GM11168 (cell line): ENCODE measurements around the gene RBM4.
"Not testable (repeated sequence)": the region's sequence is repeated elsewhere in the genome, so short reads cannot be mapped to it uniquely, and the experiment has no call there.

Experiments used
- in situ Hi-C: fragments of 300-500 bp; cut with MboI; formaldehyde crosslinking; loops from one replicate; pipeline ENCODE4 v1.12.0; 2022; ENCODE audit warnings: low sequenced_read_pairs; ENCODE audit not compliant: unreplicated experiment

RBM4 gene

GRCh38 chr11:66614073-66614472, 24.4 kb upstream of the RBM4 start:
- in situ Hi-C loops: no loop called here

DNA sequence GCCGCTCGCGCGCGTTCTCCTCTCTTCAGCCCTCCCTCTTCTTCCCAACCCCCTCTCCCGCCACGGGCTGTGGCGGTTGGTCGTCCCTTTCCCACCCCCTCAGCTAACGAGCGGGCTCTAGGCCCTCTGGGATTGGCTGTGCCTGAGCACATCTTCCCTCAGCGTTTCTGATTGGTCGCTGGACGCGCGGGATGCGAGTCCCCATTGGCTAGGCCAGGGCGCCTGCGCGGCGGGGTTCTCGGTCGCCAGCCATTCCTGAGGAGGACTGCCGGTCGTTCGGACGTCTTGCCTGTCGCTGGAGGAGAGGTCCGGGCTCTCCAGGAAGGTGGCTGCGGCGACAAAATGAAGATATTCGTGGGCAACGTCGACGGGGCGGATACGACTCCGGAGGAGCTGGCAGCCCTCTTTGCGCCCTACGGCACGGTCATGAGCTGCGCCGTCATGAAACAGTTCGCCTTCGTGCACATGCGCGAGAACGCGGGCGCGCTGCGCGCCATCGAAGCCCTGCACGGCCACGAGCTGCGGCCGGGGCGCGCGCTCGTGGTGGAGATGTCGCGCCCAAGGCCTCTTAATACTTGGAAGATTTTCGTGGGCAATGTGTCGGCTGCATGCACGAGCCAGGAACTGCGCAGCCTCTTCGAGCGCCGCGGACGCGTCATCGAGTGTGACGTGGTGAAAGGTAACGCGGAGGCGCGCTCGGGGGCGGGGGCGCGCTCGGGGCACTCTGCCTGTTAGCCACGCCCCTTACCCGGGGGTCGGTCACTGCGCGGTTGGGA, 21.9 kb upstream of the RBM4 start, which contains the start of gene RBM14:
Gene RBM14 (plus strand): TSS at position 252 of the 776 bp plus-strand sequence. CDS start 91 bp downstream, at position 343.
- in situ Hi-C loops: no loop called here

DNA sequence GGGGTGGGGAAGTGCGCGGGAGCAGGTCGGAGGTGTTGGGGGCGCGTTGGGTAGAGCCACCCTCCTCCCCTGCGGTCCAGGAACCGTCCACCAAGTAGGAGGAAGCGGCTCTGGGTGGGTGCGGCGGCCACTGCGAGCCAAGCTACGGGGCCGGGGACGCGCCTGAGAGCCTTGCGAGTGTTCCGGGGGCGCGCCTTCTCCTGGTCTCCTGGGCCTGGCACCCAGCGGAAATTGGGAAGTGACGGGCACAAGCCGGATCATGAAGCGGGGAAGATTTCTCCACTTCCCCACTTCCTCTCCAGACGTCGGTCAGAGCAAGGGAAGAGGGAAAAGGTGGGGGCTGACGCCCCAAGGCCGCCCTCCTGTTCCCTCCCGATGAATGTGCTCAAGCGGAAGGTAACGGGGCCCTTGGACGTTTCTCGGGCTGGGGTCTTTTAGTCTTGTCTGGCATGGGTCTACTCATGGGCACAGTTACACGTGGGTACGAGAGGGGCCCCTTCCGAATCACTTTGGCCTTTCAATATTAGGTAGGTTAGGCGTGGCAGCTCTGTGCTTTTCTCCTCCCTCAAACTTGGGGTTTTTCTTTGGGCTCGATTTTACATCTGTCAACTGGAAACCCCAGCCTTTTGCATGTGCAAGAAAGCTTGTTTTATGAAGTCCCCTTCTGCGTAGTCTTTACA, 21.2 kb upstream of the RBM4 start:
- in situ Hi-C loops: no loop called here

DNA sequence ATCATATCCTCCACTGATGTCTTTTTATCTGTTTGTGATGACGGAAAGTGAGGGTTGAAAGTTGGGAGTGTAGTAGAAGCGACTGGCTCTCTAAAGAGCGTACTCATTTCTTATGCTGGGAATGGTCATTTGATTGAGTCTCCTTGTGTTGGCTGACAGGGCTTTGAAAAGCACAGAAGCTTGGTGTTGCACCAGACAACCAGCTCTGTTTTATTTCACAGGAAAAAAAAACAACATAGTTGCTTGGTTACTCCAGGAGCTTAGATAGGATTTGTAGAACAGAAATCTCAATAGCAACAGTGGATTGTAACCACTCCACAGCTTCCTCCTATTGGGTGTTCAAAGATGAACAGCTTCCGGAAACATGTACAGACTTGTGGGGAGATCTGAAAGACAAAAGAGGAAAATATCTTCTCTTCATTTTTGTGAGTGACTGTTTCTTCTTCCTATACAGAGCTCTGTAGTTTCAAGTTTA, 19.4 kb upstream of the RBM4 start:
- in situ Hi-C loops: no loop called here

GRCh38 chr11:66624450-66624849, 14.1 kb upstream of the RBM4 start:
- in situ Hi-C loops: no loop called here

DNA sequence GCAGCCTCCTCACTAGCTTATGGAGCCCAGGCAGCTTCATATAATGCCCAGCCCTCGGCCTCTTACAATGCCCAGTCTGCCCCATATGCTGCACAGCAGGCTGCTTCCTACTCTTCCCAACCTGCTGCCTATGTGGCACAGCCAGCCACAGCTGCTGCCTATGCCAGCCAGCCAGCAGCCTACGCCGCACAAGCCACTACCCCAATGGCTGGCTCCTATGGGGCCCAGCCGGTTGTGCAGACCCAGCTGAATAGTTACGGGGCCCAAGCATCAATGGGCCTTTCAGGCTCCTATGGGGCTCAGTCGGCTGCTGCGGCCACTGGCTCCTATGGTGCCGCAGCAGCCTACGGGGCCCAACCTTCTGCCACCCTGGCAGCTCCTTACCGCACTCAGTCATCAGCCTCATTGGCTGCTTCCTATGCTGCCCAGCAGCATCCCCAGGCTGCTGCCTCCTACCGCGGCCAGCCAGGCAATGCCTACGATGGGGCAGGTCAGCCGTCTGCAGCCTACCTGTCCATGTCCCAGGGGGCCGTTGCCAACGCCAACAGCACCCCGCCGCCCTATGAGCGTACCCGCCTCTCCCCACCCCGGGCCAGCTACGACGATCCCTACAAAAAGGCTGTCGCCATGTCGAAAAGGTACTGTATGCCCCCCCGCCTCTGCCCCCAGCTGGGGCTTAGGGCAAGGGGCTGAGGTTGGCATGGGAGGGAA, 13.3 kb upstream of the RBM4 start:
- in situ Hi-C loops: no loop called here

DNA sequence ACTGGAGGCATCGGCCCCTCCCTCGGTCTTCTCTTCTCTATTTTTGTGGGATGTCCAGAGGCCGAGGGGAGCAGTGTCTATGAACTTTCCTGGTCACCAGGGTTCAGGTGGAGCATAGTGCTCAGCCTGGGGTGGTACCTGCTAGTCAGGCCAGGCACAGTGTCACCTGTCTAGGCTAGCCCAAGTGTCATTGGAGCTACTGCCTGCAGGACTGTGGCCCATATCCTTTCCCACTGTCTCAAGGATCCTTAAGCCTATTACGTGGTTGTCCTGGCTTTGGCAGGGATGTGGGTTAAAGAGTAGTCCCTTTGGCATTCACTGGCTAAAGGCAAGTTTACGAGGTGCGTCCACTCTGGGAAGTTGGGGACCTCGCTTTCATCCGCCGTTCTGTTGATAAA, 12.8 kb upstream of the RBM4 start:
- in situ Hi-C loops: no loop called here

DNA sequence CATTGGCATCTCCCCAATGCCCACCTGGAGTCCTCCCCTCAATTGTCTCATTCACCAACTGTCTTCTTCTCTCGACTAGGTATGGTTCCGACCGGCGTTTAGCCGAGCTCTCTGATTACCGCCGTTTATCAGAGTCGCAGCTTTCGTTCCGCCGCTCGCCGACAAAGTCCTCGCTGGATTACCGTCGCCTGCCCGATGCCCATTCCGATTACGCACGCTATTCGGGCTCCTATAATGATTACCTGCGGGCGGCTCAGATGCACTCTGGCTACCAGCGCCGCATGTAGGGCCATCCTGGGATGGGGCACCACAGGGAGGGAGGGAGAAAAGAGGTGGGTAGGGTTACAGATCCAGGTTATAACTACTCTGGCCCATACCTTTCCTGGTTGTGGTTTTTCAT, 12.1 kb upstream of the RBM4 start:
- in situ Hi-C loops: no loop called here

DNA sequence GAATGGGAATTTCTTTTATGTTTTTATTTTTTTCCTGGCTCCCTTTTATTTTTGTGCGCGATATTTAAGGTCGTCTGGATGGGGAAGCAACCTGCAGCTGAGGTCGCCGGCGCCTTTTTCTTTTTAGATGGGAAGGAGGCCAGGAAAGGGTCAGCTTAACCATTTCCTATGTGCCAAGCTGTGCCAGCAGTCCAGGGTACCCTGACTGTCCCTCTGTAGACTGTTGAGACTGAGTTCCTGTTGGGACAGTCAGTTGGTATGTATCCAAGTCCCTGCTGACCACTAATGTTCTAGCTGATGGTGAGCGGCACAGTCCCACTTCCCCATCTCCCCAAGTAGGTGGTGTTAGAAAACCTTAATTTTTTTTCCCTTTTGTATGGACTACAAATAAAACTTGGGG, 11.6 kb upstream of the RBM4 start:
- in situ Hi-C loops: no loop called here

DNA sequence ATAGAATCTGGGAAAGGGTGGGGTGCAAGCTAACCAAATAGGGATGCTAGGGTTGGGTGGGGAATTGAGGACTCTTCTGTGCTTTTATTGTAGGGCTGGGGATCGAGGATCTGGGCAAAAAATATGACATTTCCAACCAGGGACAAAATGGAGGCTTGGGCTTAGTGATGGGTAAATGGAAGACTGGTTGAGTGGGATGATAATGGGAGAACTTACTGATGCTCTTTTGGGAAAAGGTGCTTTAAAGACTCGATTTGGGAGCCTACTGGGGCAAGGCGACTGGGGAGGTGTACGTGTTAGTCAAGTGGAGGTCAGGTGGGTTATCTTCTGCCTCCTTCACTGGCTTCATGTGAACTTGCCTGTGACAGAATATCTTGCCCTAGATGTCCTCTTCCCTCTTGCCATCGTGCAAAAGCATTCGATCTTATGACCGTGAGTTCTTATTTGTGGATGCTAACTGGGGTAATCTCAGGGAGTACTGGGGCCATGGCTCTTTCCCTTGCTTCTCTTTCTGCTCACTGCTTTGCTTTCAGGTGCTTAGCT, 10.4 kb upstream of the RBM4 start:
- in situ Hi-C loops: no loop called here

DNA sequence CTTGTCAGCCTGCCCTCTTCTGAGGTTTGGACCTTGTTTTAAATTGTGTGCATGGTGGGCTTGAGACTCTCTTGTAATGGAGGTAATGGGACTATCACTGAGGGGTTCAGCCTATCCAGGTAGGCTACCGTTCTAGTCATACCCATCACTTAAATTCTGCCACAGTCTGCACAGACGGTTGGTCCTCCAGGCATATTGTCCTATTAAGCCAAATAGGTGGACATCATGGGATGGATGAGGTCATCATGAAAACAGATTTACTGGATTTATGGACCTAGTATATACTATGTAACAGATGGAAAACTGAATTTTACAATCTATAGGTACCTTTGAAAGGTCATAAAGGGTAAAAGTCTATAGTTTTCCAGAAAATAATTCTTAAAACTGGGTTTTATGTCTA, 9.1 kb upstream of the RBM4 start:
- in situ Hi-C loops: no loop called here

DNA sequence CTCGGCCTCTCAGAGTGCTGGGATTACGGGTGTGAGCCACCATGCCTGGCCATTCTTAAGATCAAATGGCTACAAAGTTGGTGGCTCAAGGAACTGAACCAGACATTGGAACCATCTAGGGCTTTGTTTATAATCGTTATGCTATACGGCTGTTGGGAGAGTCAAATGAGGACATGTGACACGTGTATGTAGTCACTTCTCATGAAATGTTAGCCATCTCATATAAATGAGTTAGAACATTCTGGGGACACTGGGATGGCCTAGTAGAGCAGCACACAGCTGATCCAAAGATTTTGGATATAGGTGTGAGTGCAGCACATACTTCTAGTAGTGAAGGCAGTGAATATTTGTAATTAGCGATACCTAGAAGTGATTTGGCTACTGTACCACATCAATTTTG, 6.6 kb upstream of the RBM4 start:
- in situ Hi-C loops: no loop called here

DNA sequence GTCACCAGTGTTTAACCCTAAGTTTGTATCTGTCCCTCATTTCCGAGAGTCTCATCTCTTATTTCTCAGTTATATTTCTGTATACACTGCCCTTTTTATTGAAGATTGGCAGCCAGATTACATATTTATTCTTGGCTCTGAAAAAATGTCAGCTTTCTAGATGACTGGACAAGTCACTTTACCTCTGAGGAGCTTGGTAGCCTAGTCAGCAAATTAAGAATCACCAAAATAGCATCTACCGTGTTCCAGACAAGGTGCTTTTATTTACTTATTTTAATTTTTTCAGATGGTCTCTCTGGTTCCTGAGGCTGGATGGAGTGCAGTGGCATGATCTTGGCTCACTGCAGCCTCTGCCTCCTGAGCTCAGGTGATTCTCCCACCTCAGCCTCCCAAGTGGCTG, 5.6 kb upstream of the RBM4 start:
- in situ Hi-C loops: no loop called here

GRCh38 chr11:66636411-66636810, 2.1 kb upstream of the RBM4 start:
- in situ Hi-C loops: no loop called here

DNA sequence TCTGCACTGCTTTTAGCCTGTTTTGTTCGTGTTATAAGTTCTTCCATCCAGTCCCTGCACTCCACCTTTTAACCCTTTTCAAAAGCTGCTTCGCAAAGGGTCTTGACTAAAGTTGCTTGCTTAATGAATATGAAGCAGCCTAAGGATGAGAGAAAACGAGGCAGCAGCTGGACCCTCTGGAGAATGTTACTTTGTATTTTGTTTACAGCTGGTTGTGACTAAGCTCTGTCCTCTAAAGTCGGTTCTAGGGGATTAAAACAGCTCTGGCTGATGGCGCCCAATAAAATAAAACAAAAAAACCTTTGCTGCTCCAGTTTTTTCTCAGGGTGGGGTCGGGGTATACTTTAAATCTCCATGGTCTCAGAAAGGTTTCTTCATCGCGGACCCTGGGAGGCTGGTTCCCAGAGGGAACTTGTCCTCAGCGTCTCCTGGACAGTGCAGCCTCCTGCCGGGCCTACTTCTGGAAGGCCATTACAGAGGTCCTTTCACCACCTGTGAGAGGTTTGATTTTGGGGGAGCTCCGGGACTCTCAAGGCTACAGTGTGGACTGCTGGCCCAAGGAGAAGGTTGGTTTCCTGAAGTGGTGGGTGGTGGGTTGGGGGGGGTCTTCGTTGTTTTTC, 836 bp upstream of the RBM4 start:
- in situ Hi-C loops: no loop called here

DNA sequence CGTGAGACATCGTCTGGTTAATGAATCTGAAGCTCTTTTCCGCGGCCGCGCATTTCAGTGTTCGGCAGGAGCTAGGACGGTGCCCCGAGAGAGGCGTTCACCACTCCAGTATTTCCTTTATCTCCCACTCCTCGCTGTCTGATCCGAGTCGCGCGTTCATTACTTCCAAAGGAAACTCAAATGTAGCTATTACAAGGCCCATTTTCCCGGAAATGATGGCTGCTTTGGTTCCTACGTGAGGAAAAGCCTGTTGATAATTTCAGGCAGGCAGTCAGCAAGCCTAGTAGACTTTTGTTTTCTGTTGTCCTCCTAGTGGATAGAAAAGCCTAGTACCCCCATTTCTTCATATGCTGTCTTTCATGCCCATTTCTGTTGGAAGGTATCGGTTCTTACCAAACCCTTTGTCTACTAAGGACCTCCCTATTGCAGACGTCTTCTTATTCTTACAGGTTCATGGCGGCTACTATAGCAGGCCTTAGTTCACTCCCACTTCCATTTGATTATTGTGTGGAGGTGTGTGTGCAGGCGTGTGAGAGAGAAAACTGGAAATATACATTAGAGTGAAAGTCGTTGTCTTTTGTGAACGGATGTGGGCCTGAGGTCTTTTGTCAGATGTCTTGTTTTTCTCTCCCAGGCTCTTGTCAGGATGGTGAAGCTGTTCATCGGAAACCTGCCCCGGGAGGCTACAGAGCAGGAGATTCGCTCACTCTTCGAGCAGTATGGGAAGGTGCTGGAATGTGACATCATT, 737 bp downstream of the RBM4 start:
- in situ Hi-C loops: no loop called here

DNA sequence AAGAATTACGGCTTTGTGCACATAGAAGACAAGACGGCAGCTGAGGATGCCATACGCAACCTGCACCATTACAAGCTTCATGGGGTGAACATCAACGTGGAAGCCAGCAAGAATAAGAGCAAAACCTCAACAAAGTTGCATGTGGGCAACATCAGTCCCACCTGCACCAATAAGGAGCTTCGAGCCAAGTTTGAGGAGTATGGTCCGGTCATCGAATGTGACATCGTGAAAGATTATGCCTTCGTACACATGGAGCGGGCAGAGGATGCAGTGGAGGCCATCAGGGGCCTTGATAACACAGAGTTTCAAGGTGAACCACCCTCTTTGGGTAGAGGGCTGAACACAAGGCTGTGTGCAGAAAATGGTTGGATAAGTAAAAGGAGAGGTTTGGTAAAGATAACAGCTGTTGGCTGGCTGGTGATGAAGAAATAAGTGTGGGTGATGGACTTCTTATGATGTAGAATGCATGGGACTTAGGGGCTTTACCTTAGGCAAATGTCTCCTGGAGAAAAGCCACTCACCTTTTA, 1.4 kb downstream of the RBM4 start:
- in situ Hi-C loops: not testable (repeated sequence)

GRCh38 chr11:66641834-66642233, 3.3 kb downstream of the RBM4 start:
- in situ Hi-C loops: no loop called here

GRCh38 chr11:66643745-66644437, 5.4 kb downstream of the RBM4 start:
- in situ Hi-C loops: no loop called here
